Measurements from ENCODE around the gene CPN1.

Gene CPN1

DNA sequence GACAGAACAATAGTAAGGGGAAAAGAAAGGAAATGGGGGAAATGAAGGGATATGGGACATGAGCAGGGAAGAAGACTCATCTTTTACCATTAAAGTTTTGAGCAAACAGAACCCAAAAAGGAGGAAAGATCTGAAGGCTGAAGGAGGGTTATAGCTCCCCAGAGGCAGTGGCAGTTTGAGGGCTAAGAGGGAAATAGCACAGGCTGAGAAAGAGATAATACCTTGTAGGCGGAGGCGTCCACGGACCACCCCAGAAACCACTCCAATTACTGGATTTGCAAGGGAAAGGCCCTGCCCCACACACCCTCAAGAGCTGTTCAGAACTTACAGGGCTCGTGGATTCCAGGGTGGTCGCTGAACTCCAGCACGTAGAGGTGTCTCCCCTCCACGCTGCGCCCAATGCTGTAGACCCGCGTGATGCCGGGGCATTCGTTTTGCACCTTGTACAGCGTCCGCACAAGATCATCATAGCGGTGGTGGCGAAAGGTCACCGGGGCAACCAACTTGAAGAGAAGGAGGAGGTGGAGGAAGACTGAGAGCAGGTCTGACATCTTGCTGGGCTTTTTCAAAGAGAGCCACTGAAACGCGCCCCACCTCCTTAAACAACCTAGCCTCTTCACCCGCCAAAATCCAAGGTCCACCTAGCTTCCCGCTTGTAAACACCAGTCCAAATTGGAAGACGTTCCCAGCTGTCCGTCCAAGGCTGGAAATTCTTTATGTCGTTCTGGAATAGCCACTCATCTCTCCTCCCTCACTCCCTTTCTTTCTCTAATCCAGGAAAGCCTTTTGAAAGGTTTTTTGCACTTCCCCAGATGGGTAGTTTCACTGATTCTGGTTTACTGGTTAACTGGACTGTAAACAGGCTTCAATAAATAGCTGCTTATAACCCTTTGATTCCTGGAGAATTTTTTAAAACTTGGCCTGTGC lies at the start of gene CPN1:
CPN1 (minus strand) TSS at position 795 of the 927 bp plus-strand sequence; CDS start at position 551, 244 bp downstream.
- TF ChIP-seq, protein P1, sequence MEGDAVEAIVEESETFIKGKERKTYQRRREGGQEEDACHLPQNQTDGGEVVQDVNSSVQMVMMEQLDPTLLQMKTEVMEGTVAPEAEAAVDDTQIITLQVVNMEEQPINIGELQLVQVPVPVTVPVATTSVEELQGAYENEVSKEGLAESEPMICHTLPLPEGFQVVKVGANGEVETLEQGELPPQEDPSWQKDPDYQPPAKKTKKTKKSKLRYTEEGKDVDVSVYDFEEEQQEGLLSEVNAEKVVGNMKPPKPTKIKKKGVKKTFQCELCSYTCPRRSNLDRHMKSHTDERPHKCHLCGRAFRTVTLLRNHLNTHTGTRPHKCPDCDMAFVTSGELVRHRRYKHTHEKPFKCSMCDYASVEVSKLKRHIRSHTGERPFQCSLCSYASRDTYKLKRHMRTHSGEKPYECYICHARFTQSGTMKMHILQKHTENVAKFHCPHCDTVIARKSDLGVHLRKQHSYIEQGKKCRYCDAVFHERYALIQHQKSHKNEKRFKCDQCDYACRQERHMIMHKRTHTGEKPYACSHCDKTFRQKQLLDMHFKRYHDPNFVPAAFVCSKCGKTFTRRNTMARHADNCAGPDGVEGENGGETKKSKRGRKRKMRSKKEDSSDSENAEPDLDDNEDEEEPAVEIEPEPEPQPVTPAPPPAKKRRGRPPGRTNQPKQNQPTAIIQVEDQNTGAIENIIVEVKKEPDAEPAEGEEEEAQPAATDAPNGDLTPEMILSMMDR (IDR thresholded peaks at IDR 0.05), result no peak

DNA sequence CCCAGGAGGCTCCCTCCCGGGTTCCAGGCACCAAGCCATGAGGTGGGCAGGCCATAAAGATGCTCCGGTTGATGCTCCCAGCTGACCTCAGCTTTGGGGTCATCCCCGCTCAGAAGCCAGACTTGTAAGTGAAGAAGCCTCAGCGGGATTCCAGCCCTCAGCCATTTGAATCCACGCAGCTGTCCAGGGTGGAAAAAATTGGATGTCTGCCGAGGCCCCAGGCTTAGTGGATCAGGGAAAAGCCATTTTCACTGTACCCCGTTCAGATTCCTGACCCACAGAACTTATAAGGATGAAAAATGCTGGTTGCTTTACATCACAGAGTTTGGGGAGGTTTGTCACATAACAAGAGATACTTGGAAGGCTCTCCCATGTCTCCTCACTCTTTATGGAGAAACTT lies 49.2 kb upstream of the CPN1 start:
- TF ChIP-seq, protein P1 (IDR thresholded peaks at IDR 0.05), result no peak

DNA sequence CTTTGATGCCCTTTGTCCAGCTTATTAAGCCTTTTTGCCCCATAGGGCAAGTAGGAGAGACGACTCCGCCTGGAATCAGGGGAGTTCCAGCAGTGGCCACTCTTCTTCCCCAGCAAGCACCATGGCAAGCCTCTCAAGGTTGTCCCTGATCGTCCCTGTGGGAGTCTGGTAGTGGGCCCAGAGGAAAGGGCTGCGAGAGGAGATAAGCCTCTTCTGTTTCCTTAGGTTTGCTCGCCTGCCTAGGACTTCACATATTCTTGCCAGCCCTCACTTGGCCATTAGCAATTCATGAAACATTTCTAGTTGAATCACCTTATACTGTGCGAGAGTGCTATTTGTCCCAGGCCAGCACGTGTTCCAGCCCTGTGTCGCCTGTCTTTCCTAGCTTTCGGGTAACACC lies 47.8 kb upstream of the CPN1 start:
- TF ChIP-seq, protein P1 (IDR thresholded peaks at IDR 0.05), result no peak

DNA sequence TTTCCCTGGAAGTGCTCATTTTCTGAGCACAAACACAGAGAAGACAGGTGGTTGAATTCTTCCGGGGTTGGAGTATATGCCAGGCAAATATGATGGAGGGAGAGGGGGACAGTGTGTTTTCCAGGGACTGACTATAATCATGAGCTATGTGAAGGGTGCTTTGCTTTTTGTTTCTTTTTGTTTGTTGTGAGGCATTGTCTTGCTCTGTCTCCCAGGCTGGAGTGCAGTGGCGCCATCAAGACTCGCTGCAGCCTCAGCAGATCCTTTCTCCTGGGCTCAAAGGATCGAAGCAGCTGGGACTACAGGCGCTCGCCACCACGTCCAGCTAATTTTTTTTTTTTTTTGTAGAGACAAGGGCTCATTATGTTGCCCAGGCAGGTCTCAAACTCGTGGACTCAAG lies 47.3 kb upstream of the CPN1 start:
- TF ChIP-seq, protein P1 (IDR thresholded peaks at IDR 0.05), result no peak

DNA sequence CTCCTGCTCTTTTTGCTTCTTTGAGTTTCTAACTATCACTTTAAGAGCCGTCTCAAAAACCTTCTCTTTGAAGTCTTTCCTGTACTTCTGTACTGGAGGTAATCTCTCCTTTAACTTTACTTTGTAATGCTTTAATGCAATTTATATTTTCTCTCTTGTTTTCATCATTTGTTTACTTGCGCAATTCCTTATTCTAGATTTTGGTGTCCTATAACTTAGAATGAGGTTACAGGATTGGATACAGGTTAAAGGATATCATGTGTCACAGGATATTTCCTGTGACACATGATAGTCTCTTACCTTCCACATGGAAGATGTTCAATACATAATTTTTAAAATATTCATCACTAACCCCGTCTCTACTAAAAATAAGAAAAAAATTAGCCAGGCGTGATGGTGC lies 42.4 kb upstream of the CPN1 start:
- TF ChIP-seq, protein P1 (IDR thresholded peaks at IDR 0.05), result no peak

DNA sequence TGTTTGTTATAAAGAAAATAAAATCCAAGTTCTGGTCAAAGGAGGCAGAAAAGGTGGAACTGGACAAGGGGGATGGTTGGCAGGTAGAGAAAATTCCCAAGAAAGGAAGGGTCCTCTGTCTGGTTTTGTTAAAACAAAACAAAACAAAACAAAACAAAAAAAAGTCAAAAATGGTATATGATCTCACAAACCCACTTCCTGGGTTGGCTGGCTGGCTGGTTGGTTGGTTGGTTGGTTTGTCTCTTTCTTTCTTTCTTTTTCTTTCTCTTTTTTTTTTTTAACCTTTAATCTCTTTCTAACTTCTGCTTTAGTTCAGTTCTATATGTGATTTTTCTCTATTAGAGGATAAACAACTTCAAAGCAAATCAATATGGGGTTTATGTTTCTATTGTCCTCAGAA lies 41.1 kb upstream of the CPN1 start:
- TF ChIP-seq, protein P1 (IDR thresholded peaks at IDR 0.05), result no peak

DNA sequence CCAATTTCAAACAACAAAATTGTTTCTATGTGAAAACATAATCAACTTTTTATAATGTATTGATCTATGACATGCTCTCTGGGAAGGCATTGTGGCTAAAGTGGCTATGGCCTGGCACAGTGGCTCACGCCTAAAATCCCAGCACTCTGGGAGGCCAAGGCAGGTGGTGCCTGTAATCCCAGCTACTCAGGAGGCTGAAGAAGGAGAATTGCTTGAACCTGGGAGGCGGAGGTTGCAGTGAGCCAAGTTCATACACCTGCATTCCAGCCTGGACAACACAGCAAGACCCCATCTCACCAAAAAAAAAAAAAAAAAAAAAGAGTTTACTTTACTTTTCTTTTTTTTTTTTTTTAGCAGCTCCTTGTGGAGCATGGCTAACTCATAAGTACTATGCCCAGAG lies 38.9 kb upstream of the CPN1 start:
- TF ChIP-seq, protein P1 (IDR thresholded peaks at IDR 0.05), result no peak

Data from LNCAP (cell line).